Endothelial cell of umbilical vein (primary cell): ENCODE results near the gene TBC1D9. TPM values are rescaled to one million over a fixed set of nuclear protein-coding genes. Genes with fewer than 3 reads are reported as not detected.

Source experiments
- BruUV-seq: library from RNA; stranded (reverse); fragments of 400-500 nt; replicated peaks from 2 replicates; lab custom pipeline; 2021; lab: Mats Ljungman, UMichigan
- CTCF ChIA-PET: fragments of 300-600, 350-600 bp; sonication (Branson Sonifier 250); formaldehyde crosslinking; loops from one replicate; lab custom pipeline; 2021; ENCODE audit warnings: antibody characterized with exemption, inconsistent platforms; lab: Charles Lee
- POLR2A ChIA-PET: fragments of 300-600, 350-600 bp; sonication (Branson Sonifier 250); formaldehyde crosslinking; loops from one replicate; lab custom pipeline; 2021; ENCODE audit warnings: antibody characterized with exemption, inconsistent platforms; lab: Charles Lee
- DNase-seq: peaks from one replicate; pipeline ENCODE4 v3.0.0-alpha.2; 2011; ENCODE audit warnings: low read depth, low spot score
- FAIRE-seq: peaks from 2 replicates; lab custom pipeline; 2011; peaks lifted over from hg19 to GRCh38; lab: Jason Lieb, UNC
- H2AFZ ChIP-seq: 2 replicates; pipeline ENCODE4 v1.6.0; 2012; ENCODE audit warnings: low read depth, low read length, control low read depth, inconsistent platforms
- H3K27ac ChIP-seq: 2 replicates; pipeline ENCODE4 v1.5.1; 2011; ENCODE audit warnings: low read depth, mild to moderate bottlenecking, control low read depth, low read length, moderate library complexity; ENCODE audit not compliant: insufficient read depth
- H3K27me3 ChIP-seq, 2 experiments: 2 replicates each; pipeline versions ENCODE4 v1.6.0 to v1.6.1; 2011; ENCODE audit warnings: low read length in 2 of 2, mixed read lengths in 1 of 2; ENCODE audit not compliant: control insufficient read depth in 2 of 2, insufficient read depth in 2 of 2
- H3K36me3 ChIP-seq, 2 experiments: 2 replicates in 1 of 2; 3 replicates in 1 of 2; pipeline ENCODE4 v1.5.1; 2011; ENCODE audit warnings: low read length in 2 of 2, mild to moderate bottlenecking in 1 of 2, moderate library complexity in 1 of 2; ENCODE audit not compliant: control insufficient read depth in 2 of 2, insufficient read depth in 2 of 2; ENCODE audit errors: extremely low read depth in 1 of 2
- H3K4me1 ChIP-seq: 3 replicates; pipeline ENCODE4 v1.5.1; 2011; ENCODE audit warnings: mild to moderate bottlenecking, low read length; ENCODE audit not compliant: control insufficient read depth, insufficient read depth; ENCODE audit errors: extremely low read depth
- H3K4me2 ChIP-seq: 2 replicates; pipeline ENCODE4 v1.6.1; 2011; ENCODE audit warnings: low read length, control low read depth, mixed read lengths; ENCODE audit not compliant: insufficient read depth
- H3K4me3 ChIP-seq, 3 experiments: fragments of 200-600 bp in 1 of 3; sonication (generic), shearing (Covaris generic) in 1 of 3; replicated peaks in 1 of 3; 2 replicates each; pipeline ENCODE4 v1.5.1; 2011 to 2016; ENCODE audit warnings: control low read depth in 3 of 3, low read length in 3 of 3, mild to moderate bottlenecking in 2 of 3, inconsistent platforms in 1 of 3, low read depth in 1 of 3, moderate library complexity in 1 of 3; ENCODE audit not compliant: insufficient read depth in 1 of 3
- H3K79me2 ChIP-seq: 2 replicates; pipeline ENCODE4 v1.6.0; 2012; ENCODE audit warnings: low read length, inconsistent platforms; ENCODE audit not compliant: control insufficient read depth, insufficient read depth
- H3K9ac ChIP-seq: replicated peaks from 2 replicates; pipeline ENCODE3; 2011; ENCODE audit warnings: low read length, control low read depth; ENCODE audit not compliant: insufficient read depth; ENCODE audit errors: extremely low read depth
- H3K9me1 ChIP-seq: replicated peaks from 3 replicates; pipeline ENCODE4 v1.6.0; 2011; ENCODE audit warnings: mild to moderate bottlenecking, low read length; ENCODE audit not compliant: control insufficient read depth, insufficient read depth; ENCODE audit errors: extremely low read depth
- H3K9me3 ChIP-seq: replicated peaks from 2 replicates; pipeline ENCODE4 v1.5.1; 2012; ENCODE audit warnings: low read length, inconsistent platforms; ENCODE audit not compliant: control insufficient read depth, insufficient read depth
- H4K20me1 ChIP-seq: replicated peaks from 2 replicates; pipeline ENCODE3; 2011; ENCODE audit warnings: mild to moderate bottlenecking, low read length; ENCODE audit not compliant: control insufficient read depth, insufficient read depth; ENCODE audit errors: extremely low read depth
- CTCF ChIP-seq, 2 donors: IDR thresholded peaks; 1 replicate in 1 of 2; 2 replicates in 1 of 2; pipeline ENCODE4 v1.5.1; 2011; ENCODE audit warnings: low read length in 2 of 2, mild to moderate bottlenecking in 2 of 2, moderate library complexity in 2 of 2, control low read depth in 1 of 2, inconsistent platforms in 1 of 2, low read depth in 1 of 2; ENCODE audit not compliant: insufficient read depth in 1 of 2; ENCODE audit errors: extremely low read depth in 1 of 2
- EZH2 ChIP-seq: IDR thresholded peaks from 2 replicates; pipeline ENCODE4 v1.6.1; 2012; ENCODE audit warnings: borderline replicate concordance, low read depth, mild to moderate bottlenecking, moderate library complexity, low read length, inconsistent platforms; ENCODE audit not compliant: severe bottlenecking
- FOS ChIP-seq: IDR thresholded peaks from 2 replicates; pipeline ENCODE4 v1.6.1; 2011; ENCODE audit warnings: mild to moderate bottlenecking, low read length, moderate library complexity, borderline replicate concordance; ENCODE audit not compliant: insufficient read depth
- GATA2 ChIP-seq: IDR thresholded peaks from 2 replicates; pipeline ENCODE4 v1.7.0; 2011; ENCODE audit warnings: low read depth, mild to moderate bottlenecking, moderate library complexity, mixed read lengths, low read length; ENCODE audit not compliant: insufficient read length, insufficient read depth
- JUN ChIP-seq: IDR thresholded peaks from 2 replicates; pipeline ENCODE4 v1.6.1; 2011; ENCODE audit warnings: borderline replicate concordance, low read depth; ENCODE audit not compliant: insufficient read length, insufficient read depth
- MAX ChIP-seq: IDR thresholded peaks from 2 replicates; pipeline ENCODE4 v1.6.1; 2011; ENCODE audit not compliant: insufficient read depth, insufficient read length
- MYC ChIP-seq: IDR thresholded peaks from one replicate; pipeline ENCODE4 v1.6.1; 2011; ENCODE audit warnings: mild to moderate bottlenecking, low read depth, low read length
- POLR2A ChIP-seq: IDR thresholded peaks from 2 replicates; pipeline ENCODE4 v1.6.1; 2012; ENCODE audit warnings: low read depth, mild to moderate bottlenecking, control low read depth, low read length
- POLR2AphosphoS5 ChIP-seq: IDR thresholded peaks from 2 replicates; pipeline ENCODE4 v1.6.1; 2012; ENCODE audit warnings: low read depth, mild to moderate bottlenecking, control low read depth, low read length, moderate library complexity; ENCODE audit not compliant: insufficient read depth
- dilution Hi-C: fragments of 300-500 bp; cut with MboI; formaldehyde crosslinking; loops from one replicate; pipeline ENCODE4 v1.15.0; 2019; ENCODE audit warnings: low sequenced_read_pairs; ENCODE audit not compliant: extremely low pct_ligation_motif_present
- intact Hi-C: fragments of 100-400 bp; cut with micrococcal nuclease; formaldehyde crosslinking; loops from one replicate; pipeline ENCODE4 v1.10.0; 2022
- polyA plus RNA-seq, 4 experiments: library from polyadenylated mRNA; depleted of rRNA in 3 of 4; stranded (reverse) in 3 of 4; unstranded in 1 of 4; fragments of >200 nt; gene quantifications; 2 replicates each; pipeline versions ENCODE4 v1.2.1 to v1.2.3, GENCODE V29; 2011 to 2012; ENCODE audit warnings: missing spikeins in 1 of 4
- total RNA-seq: library from RNA; stranded (reverse); gene quantifications from 2 replicates; pipeline ENCODE4 v1.2.3, GENCODE V29; 2021

Gene TBC1D9
- total and polyA plus RNA-seq, 2 donors (not counting 3 experiments of a cell fraction or from before 2014, with no cell fraction given) = 21.7 to 45.3 TPM

- FAIRE-seq = no peak
- no peak overlapping the region for H3K27ac ChIP-seq
- no peak overlapping the region for H3K4me3 ChIP-seq
- no TSS peak for BruUV-seq
- no peaks in the 10 kb centered on the region for H4K20me1 ChIP-seq
- ChIA-PET POLR2A (no interaction called here), CTCF (no interaction called here)
- no peaks in the 10 kb centered on the region for H3K9me1 ChIP-seq
- peaks cover 0 to 24% of the 10 kb centered on the region in 2 experiments for H3K36me3 ChIP-seq
- H3K9ac ChIP-seq = no peak overlapping the region
- H3K79me2 ChIP-seq = no peaks in the 10 kb centered on the region
- TF ChIP-seq JUN = no peak
- no peak for TF ChIP-seq MAX
- TF ChIP-seq CTCF (IDR thresholded peaks at IDR 0.05; ENCODE audit: extremely low read depth in 1 of 2, insufficient read depth in 1 of 2, low read depth in 1 of 2, low read length in 2 of 2) = no peak
- no peak for TF ChIP-seq POLR2AphosphoS5
- no peak for TF ChIP-seq MYC
- no peak for TF ChIP-seq GATA2
- TF ChIP-seq POLR2A = no peak
- TF ChIP-seq EZH2 = no peak
- TF ChIP-seq FOS = no peak
- no peak overlapping the region for H2AFZ ChIP-seq
- intact Hi-C loops = no loop called here
- no peaks in the 10 kb centered on the region for H3K27me3 ChIP-seq
- no peaks in the 10 kb centered on the region for H3K9me3 ChIP-seq
- dilution Hi-C loops = no loop called here
- no peak overlapping the region for H3K4me2 ChIP-seq
- no peaks in the 10 kb centered on the region for H3K4me1 ChIP-seq
- DNase-seq = no peak
Observed at GRCh38 chr4:140644470-140645185, 111.6 kb downstream of the TBC1D9 start.
